RCC 7860 (cell line): Measurements from ENCODE around the gene NAV1.
"Not testable (repeated sequence)": the region's sequence is repeated elsewhere in the genome, so short reads cannot be mapped to it uniquely, and the experiment has no call there.

Source experiments
- DNase-seq: peaks from one replicate; pipeline ENCODE4 v3.0.0-alpha.2; 2015; ENCODE audit warnings: low spot score
- FAIRE-seq: peaks from 2 replicates; lab custom pipeline; 2012; peaks lifted over from hg19 to GRCh38; lab: Jason Lieb, UNC

NAV1 gene

DNA sequence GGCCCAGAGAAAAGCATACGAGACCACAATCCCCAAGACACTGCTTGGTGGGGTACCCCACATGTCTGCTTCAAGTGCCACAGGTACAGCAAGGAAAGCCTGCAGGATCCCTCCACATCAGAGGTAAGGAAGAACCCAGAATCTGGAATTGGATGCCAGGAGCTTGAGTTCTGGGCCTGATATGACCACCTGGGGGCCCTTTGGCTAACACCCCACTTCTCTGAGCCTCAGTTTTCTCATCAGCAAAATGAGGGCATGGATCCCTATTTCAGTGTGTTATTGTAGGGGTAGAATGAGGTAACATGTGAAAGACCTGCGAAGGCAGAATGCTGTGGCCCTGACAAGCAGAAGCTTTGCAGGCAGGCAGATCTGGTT is 24.5 kb downstream of the NAV1 start:
- FAIRE-seq (no peak), DNase-seq (no peak)

DNA sequence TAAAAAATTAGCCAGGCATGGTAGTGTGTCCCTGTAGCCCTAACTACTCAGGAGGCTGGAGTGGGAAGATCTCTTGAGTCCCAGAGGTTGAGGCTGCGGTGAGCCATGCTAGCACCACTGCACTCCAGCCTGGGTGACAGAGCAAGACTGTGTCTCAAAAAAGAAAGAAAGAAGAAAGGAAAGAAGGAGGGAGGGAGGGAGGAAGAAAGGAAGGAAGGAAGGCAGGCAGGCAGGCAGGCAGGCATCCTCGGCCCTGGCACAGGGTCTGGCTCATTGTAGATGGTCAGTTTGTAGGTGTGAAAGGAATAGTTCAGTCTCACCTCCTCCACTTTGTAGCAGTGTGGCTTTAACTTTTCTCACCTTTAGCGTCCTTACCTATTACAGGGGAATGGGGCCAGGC is 25.0 kb downstream of the NAV1 start:
- DNase-seq (no peak), FAIRE-seq (no peak)

DNA sequence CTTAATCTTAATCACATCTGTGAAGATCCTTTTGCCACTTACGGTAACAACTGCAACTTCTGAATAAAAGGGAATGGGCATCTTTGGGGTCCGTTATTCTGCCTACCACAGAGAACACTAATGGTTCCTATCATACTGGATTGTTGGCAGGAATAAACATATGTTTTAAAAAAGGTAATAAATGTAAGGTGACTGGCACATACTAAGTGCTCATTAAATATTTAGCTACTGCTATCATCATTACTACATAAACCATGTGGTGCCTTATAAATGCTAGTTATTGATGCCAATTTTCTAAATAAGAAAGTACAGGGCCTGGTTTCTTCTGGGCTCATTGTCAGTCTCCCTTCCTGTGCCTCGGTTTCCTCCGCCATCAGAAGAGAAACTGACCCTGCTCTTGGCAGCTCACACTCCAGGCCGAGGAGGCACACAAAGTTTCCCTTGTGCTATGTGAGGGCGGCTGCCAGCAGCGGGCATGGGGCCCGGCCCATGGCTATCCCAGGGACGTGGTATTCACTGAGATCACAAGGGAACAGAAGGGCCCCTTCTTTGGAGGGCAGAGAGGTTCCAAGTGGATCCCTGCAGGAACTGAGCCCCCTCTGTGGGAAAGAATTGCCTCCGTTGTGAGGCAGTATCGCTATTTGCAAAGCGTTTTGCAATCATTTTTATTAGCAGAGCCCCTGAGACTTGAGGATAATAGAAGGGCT is 26.2 kb downstream of the NAV1 start:
- FAIRE-seq (no peak), DNase-seq (no peak)

DNA sequence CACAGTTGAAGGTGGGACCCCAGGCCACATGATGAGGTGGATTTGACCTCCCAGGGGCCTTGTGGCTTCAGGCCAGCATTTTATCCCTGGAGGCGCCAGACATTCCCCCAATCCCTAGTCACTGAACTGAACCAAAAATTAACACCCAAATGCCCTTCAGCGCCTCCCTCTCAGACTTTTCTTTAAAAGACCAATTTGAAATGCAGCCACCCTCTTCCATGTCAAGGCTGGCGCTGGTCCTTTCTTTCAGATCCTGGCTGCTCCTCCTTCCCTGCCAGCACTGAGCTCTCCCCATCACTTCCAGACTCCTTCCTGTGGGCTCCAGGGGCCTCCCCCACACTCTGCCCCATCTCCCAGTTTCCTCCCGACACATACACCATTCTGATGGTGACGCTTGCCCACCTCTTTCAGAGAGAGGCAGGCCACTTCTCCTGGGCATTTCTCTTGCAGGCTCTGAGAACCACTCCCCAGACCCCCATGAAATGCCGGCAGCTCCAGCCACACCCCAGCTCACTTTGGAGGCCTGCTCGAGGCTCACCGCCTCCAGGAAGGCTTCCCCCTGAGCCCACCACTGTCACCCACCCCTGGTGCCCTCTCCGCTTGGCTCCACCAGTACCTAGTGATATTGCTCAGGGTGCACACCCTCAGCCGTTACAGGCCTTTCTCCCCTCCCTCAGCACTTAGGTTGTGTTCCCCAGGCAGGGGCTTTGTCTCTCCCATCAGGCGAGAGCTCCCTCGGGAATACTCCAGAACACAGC is 27.0 kb downstream of the NAV1 start:
- FAIRE-seq, result no peak
- DNase-seq, result no peak

DNA sequence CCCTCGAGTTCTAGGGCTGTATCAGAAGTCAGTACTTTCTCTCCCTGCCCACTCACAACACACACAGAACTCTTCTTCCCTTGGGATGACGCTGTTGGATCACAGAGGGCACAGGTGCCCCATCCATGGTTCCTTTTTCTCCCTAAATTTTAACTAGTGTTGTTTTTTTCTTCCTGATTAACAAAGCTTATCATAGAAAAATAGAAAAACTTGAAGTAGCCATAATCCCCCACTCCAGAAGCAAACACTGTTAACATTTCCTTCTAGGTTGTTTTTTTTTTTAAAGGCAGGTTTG is 27.5 kb downstream of the NAV1 start:
- FAIRE-seq (no peak), DNase-seq (no peak)

DNA sequence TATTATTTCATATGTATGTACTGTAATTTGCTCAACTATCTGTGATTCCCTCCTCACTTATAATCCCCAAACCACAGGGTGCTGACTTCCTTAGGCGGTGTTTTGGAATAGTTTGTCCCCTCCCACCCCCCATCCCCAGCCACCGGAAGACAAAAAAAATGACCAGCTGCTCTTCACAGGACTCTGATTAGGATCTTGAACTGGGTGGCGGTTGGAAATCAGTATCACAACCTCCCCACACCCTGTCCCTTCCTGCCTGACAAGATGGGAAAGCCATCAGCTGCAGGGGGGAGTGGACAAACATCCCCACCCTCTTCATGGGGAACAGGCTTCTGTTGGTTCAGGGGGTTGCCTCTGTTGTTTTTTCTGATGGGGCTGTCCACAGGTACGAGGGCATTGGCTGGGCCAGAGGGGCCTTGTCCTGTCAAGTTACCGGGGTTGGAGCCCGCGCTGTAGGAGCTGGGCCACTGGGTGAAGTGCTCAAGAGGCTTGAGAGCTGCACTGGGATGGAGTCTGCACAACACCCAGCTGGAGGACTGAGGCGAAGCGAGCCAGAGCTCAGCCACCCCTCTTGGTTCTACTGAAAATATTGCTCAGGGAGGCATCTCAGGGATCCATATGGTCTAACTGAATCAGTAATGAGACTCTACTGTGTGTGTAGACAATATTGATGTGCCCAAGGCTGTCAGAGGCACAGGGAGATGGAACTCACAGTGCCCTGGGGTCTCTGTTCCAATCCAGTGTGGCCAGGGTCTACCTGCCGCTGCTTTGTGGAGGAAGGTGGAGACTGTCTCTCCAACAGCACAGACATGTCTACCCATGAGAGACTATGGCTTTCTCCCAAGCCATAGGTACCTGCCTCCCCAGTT is 28.2 kb downstream of the NAV1 start:
- no peak for FAIRE-seq
- DNase-seq, result no peak

DNA sequence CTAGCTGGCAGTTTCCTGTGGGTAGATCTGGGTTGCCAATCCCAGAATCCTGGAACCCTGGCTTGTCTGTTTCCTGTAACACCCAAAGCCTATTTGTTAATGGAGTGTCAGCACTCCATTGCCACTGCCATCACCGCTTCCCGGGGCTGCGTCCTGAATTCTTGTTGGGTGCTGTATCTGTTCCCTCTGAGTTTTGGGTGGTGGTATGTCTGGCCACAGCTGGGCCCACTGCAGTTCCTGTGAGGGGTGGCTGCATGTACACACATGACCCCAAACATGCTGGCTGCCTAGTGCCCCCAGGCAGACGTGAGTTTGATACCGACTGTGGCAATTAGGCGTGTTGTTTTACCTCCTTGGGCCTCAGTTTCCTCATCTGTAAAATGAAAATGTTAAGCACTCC is 29.3 kb downstream of the NAV1 start:
- DNase-seq (no peak), FAIRE-seq (no peak)

DNA sequence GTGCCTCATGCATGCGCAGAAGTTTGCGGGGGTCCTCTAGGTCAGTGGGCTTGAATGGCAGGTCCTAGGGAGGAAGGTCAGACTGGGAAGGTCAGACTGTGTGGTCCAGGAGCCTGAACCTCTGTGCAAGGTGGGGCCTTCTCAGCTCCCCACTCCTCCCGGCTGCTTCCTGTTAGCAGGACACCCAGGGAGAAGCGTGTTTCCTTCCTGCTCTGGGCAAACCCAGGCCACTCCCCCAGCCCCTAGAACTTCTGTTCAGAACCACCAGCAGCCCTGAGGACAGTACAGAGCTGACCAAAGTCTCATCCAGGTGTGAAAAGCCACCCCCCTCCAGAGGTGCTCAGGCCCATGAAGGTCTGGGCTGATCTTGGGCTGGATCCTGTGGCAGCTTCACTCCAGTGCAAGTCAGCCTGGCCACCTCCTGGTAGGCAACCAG is 29.9 kb downstream of the NAV1 start:
- FAIRE-seq (no peak), DNase-seq (no peak)

DNA sequence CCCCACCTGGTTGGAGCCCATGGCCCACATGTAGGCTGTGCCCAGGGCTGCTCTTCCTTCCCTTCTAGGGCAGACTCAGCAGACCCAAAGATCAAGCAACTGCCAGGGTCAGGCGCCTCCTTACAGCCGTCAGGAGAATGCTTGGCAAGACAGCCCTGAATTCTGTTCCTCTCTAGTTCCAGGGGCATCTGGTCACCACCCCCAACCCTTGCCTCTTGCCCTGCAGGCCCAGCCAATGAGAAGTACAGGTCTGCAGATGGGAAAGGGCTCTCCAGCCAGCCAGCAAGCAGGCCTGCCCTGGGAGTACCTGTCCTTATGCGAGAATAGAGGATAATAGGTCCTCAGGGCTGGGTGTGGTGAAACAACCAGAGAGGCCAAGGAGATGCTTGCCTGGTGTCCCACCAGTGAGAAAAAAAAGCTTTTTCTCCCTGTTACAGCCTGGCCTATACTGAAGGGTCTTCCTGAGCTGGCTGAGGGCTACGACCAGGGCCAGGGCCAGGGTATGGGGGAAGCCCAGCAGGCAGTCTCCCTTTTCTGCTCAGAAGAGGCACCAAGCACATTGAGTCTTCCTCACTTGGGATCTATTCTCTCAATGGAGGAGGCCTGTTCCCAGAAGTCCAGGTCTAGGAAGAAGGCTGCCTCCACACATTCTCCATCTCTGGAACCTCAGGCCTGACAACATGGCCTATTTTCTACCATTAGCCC is 31.4 kb downstream of the NAV1 start:
- DNase-seq (no peak), FAIRE-seq (no peak)

DNA sequence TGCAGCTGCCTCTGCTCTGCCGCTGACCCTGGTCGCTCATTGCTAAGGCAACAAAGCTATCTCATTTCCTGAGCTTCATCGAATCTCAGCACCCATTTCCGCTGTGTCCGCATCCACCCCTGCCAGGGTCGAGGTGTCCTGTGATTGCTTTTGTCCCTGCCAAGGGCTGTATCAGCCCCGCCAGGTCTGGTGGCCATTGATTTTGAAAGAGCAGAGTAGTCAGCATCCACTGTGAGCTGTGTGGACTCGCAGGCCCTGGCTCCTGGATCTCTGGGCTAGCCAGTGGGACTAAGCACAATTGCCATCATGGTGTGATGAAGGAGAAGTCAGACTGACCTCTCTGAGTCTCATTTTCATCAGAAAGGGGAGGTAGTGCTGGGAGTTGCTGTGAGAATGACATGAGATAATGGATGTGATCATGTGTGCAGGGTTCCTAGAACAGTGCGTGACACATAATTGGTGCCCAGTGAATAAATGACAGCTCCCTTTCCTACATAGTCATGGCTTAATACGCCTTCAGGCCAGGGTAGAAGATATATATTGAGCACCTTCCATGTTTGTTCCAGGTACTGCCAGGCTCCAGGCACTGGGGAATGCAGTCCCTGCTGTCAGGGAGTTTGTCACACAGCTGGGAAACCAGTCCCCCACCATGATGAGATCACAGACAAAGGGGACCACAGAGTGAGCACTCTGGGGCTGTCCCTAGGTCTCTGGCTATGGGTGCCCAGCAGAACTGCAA is 32.1 kb downstream of the NAV1 start:
- no peak for DNase-seq
- no peak for FAIRE-seq

DNA sequence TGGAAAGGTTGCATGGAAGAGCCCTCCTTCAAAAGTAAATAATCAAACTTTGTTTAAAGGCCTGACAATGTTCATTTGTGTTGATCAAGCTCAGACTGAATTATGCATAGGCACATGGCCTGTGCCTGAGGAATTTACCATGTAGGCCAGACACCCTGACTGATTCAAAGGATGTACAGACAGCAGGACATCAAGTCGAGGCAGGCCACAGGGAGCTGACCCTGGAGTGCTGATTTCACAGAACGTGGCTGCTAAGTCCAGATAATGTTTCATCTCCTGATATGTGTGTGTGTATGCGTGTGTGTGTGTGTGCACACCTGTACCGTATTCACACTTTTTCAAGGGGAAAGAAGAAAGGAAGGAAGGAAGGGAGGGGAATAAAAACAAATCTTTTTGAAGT is 34.1 kb downstream of the NAV1 start:
- no peak for DNase-seq
- FAIRE-seq, result no peak

DNA sequence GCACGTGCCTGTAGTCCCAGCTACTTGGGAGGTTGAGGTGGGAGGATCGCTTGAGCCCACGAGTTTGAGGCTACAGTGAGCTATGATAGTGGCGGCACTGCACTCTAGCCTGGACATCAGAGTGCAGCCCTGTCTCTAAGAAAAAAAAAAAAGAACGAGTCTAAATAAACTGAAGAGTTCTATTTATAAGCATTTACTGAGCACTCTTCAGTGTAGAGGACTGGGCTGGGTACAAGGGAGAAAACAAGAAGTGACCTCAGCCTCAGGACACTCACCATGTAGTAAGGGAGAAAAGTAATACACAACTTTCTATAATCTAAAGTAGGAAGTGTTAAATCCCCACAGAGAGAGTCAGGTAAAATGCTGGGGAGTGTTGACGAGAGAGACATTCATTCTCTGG is 35.0 kb downstream of the NAV1 start:
- DNase-seq (no peak), FAIRE-seq (no peak)

DNA sequence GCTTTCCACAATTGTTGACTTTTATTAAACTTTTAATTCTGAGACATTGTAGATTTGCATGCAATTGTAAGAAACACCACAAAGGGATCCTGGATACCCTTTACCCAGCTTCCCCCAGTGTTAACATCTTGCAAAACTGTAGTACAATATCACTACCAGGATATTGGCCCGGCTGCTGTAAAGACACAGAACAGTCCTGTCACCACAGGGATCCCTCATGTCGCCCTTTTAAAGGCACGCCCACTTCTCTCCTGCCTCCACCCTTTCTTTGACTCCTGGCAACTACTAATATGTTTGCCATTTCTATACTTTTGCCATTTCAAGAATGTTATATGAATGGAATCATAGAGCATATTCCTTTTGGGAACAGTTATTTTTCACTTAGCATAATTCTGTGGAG is 37.0 kb downstream of the NAV1 start:
- no peak for FAIRE-seq
- DNase-seq, result no peak

DNA sequence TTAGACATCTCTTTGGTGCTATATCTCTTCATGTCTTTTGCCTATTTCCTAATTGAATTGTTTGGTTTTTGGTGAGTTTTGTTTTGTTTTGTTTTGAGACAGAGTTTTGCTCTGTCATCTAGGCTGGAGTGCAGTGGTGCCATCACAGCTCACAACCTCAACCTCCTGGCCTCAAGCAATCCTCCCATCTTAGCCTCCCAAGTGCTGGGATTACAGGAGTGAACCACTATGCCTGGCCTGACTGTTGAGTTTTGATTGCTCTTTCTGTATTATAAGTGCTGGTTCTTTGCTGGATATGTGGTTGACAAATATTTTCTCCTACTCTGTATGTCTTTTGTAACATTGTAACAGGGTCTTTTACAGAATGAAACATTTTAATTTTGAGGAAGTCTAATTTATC is 38.0 kb downstream of the NAV1 start:
- FAIRE-seq (no peak), DNase-seq (no peak)

DNA sequence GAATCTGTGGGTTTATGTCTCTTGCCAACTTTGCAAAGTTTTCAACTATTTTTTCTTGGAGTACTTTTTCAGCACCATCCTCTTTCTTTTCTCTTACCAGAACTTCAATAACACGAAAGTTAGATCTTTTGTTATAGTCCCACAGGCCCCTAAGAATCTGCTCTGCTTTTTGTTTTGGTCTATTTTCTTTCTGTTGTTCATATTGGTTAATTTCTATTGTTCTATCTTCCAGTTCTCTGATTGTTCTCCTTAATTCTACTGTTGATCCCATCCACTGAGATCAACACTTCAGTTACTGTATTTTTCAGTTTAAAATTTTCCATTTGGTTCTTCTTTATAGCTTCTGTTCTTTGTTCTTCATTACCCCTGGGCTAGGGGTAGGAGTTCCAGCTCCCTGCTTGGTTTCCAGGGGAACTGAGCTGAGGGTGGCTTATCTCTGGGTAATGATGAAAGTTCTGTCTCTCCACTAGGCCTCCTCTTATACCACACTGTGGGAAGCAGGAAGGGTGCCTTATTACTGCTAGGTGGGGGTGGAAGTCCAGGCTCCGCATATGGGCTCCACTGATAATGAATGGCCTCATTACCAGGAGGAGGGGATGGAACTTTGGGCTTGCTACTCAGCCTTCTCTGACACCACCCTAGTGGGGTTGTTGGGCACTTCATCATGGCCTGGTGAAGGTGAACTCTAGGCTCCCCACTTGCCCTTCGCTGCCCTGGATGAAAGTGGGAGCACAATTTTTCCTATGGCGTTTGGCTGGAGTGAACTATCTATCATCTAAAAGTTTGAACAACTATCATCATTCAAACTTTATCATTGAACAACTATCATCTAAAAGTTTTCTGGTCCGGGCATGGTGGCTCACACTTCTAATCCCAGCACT is 39.3 kb downstream of the NAV1 start:
- FAIRE-seq, result no peak
- no peak for DNase-seq

DNA sequence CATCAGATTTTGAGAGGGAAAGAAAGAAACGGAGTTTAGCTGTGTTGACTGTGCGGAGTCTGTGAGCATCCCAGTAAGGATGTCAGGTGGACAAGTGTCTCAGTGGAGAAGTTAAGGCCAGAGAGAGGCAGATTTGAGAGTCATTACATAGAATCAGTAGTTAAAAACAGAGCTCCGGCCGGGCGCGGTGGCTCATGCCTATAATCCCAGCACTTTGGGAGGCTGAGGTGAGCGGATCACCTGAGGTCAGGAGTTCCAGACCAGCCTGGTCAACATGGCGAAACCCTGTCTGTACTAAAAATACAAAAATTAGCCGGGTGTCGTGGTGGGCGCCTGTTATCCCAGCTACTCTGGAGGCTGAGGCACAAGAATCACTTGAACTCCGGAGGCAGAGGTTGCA is 42.4 kb downstream of the NAV1 start:
- FAIRE-seq, DNase-seq: not testable (repeated sequence)

DNA sequence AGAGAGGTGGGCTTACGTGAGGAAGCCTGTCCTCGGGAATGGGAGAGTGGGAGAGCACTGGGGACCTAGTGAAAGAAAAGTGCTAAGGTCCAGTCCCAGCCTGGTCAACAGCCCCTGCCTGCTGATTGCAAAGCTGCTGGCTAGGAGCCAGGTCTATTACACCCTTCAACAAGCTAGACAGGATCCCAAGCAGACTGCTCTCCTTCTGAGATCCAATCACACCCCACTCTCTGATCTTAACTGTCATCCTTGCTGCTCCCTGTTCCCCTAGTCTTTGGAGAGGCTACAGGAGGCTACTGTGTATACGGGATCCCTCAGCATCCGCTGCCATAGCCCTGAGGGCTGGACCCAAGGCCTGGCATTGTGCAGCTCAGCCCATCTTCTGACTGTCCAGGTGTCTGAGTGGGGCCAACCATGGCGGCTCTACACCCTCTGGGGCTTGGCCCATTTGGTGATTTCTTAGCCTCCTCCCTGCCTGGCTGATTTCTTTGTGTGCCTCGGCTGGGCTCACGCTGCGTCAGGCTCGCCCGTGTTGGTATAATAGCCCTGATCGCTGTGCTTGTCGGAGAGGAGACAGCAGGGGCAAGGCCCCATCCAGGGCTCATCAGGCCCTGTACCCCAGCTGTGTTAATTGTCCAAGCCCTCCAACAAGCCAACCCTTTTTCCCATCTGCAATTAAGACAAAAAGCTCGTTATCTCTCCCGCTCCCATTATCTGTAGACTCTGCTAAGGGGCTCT is 43.9 kb downstream of the NAV1 start:
- FAIRE-seq, result no peak
- peak; percentile 27 for DNase-seq

DNA sequence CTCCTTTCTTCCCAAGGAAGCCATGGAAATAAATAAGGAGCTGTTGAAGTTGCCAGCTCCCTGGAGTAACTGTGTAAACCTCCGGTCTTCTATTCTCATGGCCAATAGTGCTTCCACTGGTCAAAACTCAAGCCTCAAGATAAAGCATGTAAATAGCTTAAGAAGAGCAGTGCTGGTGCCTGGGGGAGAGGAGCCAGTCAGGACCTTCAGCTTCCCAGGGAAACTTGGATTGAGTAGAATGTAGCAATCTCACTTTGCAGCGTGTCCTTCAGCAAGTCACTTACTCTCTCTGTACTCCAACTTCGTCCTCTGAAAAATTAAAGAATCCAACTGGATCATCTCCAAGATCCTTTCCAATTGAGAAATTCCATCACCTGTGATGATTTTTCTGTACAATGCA is 44.7 kb downstream of the NAV1 start:
- FAIRE-seq, result no peak

More for the DNA sequence above, 44.7 kb downstream of the NAV1 start:
- DNase-seq, result no peak
